B cell (primary cell): ENCODE measurements around the gene KCNH5. TPM values are rescaled to one million over a fixed set of nuclear protein-coding genes. Genes with fewer than 3 reads are reported as not detected.

Source experiments
- ATAC-seq: fragments of 200-7000 bp; cut with Tn5 transposase; one replicate; pipeline ENCODE4 v1.10.0; 2021; ENCODE audit warnings: low read depth, mild to moderate bottlenecking, moderate number of reproducible peaks, moderate library complexity
- CTCF ChIA-PET: fragments of 350-600 bp; sonication (Branson Sonifier 250); formaldehyde crosslinking; loops from one replicate; lab custom pipeline; 2021; ENCODE audit warnings: antibody characterized with exemption, inconsistent platforms; lab: Charles Lee
- POLR2A ChIA-PET: fragments of 350-600 bp; sonication (Branson Sonifier 250); formaldehyde crosslinking; loops from one replicate; lab custom pipeline; 2021; ENCODE audit warnings: antibody characterized with exemption; lab: Charles Lee
- DNase-seq: peaks from one replicate; pipeline ENCODE4 v3.0.0; 2013
- H2AFZ ChIP-seq: 2 replicates; pipeline ENCODE4 v1.6.1; 2012; ENCODE audit warnings: mild to moderate bottlenecking, low read depth, low read length; ENCODE audit not compliant: insufficient read depth, poor library complexity, severe bottlenecking
- H3K27ac ChIP-seq, 2 donors: 1 replicate in 1 of 2; 2 replicates in 1 of 2; pipeline ENCODE4 v1.5.1; 2012 to 2013; ENCODE audit warnings: low read length in 2 of 2, mild to moderate bottlenecking in 2 of 2, moderate library complexity in 1 of 2
- H3K27me3 ChIP-seq, 4 experiments: fragments of 200-600 bp in 1 of 4; sonication (generic) in 1 of 4; replicated peaks in 1 of 4; 1 replicate in 2 of 4; 2 replicates in 2 of 4; pipeline versions ENCODE4 v1.6.1 to v1.7.0; 2013 to 2016; ENCODE audit warnings: low read length in 3 of 4, mild to moderate bottlenecking in 2 of 4, mixed read lengths in 1 of 4, moderate library complexity in 1 of 4; ENCODE audit not compliant: insufficient read depth in 4 of 4, control insufficient read depth in 3 of 4; ENCODE audit errors: control extremely low read depth in 1 of 4
- H3K36me3 ChIP-seq, 2 experiments: replicated peaks in 1 of 2; 1 replicate in 1 of 2; 2 replicates in 1 of 2; pipeline versions ENCODE4 v1.6.1 to v1.7.1; 2013; ENCODE audit warnings: low read length in 1 of 2; ENCODE audit not compliant: insufficient read depth in 2 of 2, control insufficient read depth in 1 of 2; ENCODE audit errors: control extremely low read depth in 1 of 2, extremely low read depth in 1 of 2
- H3K4me1 ChIP-seq, 2 donors: fragments of 200-600 bp in 1 of 2; sonication (generic) in 1 of 2; 1 replicate in 1 of 2; 2 replicates in 1 of 2; pipeline versions ENCODE4 v1.5.1 to v1.6.1; 2013 to 2017; ENCODE audit warnings: low read length in 2 of 2; ENCODE audit not compliant: control insufficient read depth in 2 of 2, insufficient read depth in 2 of 2
- H3K4me2 ChIP-seq: replicated peaks from 2 replicates; pipeline ENCODE3; 2012; ENCODE audit warnings: mild to moderate bottlenecking, low read depth, low read length; ENCODE audit not compliant: poor library complexity, severe bottlenecking
- H3K4me3 ChIP-seq, 5 experiments: fragments of 200-600 bp in 1 of 5; sonication (generic) in 1 of 5; 1 replicate in 3 of 5; 2 replicates in 2 of 5; pipeline versions ENCODE4 v1.5.1 to v1.7.0; 2011 to 2016; ENCODE audit warnings: low read length in 4 of 5, mild to moderate bottlenecking in 4 of 5, low read depth in 2 of 5, control low read depth in 1 of 5, moderate library complexity in 1 of 5; ENCODE audit not compliant: insufficient read depth in 1 of 5; ENCODE audit errors: control extremely low read depth in 1 of 5, extremely low read depth in 1 of 5
- H3K79me2 ChIP-seq: fragments of 200-600 bp; sonication (generic); one replicate; pipeline ENCODE4 v1.6.0; 2016; ENCODE audit warnings: low read length; ENCODE audit not compliant: control insufficient read depth, insufficient read depth
- H3K9ac ChIP-seq: fragments of 200-600 bp; sonication (generic); 2 replicates; pipeline ENCODE4 v1.6.1; 2017; ENCODE audit warnings: mild to moderate bottlenecking, low read length, moderate library complexity
- H3K9me3 ChIP-seq, 3 donors: one replicate each; pipeline versions ENCODE4 v1.6.1 to v1.7.1; 2013; ENCODE audit warnings: low read length in 2 of 3; ENCODE audit not compliant: control insufficient read depth in 2 of 3, insufficient read depth in 1 of 3; ENCODE audit errors: control extremely low read depth in 1 of 3
- H4K20me1 ChIP-seq: 2 replicates; pipeline ENCODE4 v1.6.0; 2012; ENCODE audit warnings: mild to moderate bottlenecking, low read length; ENCODE audit not compliant: insufficient read depth, control insufficient read depth, poor library complexity, severe bottlenecking
- H3K27ac Mint-ChIP-seq: one replicate; pipeline ENCODE4 v1.8.0; 2021; ENCODE audit warnings: mixed read lengths
- H3K27me3 Mint-ChIP-seq: one replicate; pipeline ENCODE4 v1.8.0; 2021; ENCODE audit warnings: mixed read lengths
- H3K4me1 Mint-ChIP-seq: one replicate; pipeline ENCODE4 v1.8.0; 2021; ENCODE audit warnings: mixed read lengths
- H3K4me3 Mint-ChIP-seq: one replicate; pipeline ENCODE4 v1.8.0; 2021; ENCODE audit warnings: mixed read lengths
- H3K9me3 Mint-ChIP-seq: one replicate; pipeline ENCODE4 v1.8.0; 2022; ENCODE audit warnings: mixed read lengths; ENCODE audit not compliant: insufficient read depth
- EZH2 ChIP-seq: IDR thresholded peaks from 2 replicates; pipeline ENCODE4 v1.6.1; 2012; ENCODE audit warnings: borderline replicate concordance, low read depth, mild to moderate bottlenecking, moderate library complexity, low read length; ENCODE audit not compliant: insufficient read depth, poor library complexity, severe bottlenecking
- WGBS: methylation state at CpG from one replicate; pipeline ENCODE4 v1.1.5; 2013; ENCODE audit warnings: missing lambda C conversion rate; ENCODE audit not compliant: insufficient coverage; 5-methylcytosine and 5-hydroxymethylcytosine counted together
- intact Hi-C: fragments of 100-400 bp; cut with micrococcal nuclease; formaldehyde crosslinking; loops from one replicate; pipeline ENCODE4 v1.10.0; 2022
- polyA plus RNA-seq: library from polyadenylated mRNA; depleted of rRNA; stranded (reverse); fragments of >200 nt; gene quantifications from 2 replicates; pipeline ENCODE4 v1.2.3, GENCODE V29; 2012
- total RNA-seq, 2 donors: library from RNA; stranded (reverse); fragments of 120-200 nt in 1 of 2; gene quantifications; 1 replicate in 1 of 2; 2 replicates in 1 of 2; pipeline versions ENCODE4 v1.2.3 to v1.2.4, GENCODE V29; 2013 to 2022
- TF ChIP-seq, protein P1 (sequence below): fragments of 200-600 bp; IDR thresholded peaks from one replicate; pipeline ENCODE4 v1.8.0; 2022; ENCODE audit warnings: antibody characterized with exemption, mild to moderate bottlenecking

Gene KCNH5
- total and polyA plus RNA-seq, 2 donors (not counting 1 experiment from before 2014, with no cell fraction given) = not detected

DNA sequence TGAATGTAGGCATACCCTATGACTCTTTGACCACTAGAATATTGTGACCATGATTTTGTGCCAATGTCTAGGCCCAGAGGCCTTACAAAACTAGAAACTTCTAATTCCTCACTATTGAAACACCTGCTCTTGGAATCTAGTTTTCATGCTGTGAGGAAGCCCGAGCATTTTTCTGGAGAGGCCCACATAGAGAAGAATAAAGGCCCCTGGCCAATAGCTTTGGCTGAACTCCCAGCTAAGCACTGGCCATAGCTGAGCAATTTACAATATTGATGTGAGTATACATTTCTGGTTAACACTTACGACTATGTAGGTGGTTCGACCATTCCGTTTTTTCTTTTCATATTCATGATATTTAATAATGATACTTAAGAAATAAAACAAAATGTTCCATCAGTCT, 190.3 kb downstream of the KCNH5 start:
- H3K4me3 Mint-ChIP-seq = no peak overlapping the region
- Histone ChIP-seq H2AFZ (no peak overlapping the region), H3K27ac (no peak overlapping the region), H3K4me2 (no peak overlapping the region), H3K36me3 (no peaks in the 10 kb centered on the region), H3K9me3 (no peaks in the 10 kb centered on the region), H3K9ac (no peak overlapping the region), H3K4me1 (no peaks in the 10 kb centered on the region), H3K4me3 (no peak overlapping the region), H4K20me1 (no peaks in the 10 kb centered on the region), H3K27me3 (no peaks in the 10 kb centered on the region), H3K79me2 (no peaks in the 10 kb centered on the region)
- DNase-seq (no peak), ATAC-seq (no peak)
- H3K27me3 Mint-ChIP-seq = no peaks in the 10 kb centered on the region
- intact Hi-C loops = no loop called here
- no peaks in the 10 kb centered on the region for H3K9me3 Mint-ChIP-seq
- no peaks in the 10 kb centered on the region for H3K4me1 Mint-ChIP-seq
- ChIA-PET CTCF (no interaction called here), POLR2A (no interaction called here)
- H3K27ac Mint-ChIP-seq = no peak overlapping the region
- TF ChIP-seq, protein P1, sequence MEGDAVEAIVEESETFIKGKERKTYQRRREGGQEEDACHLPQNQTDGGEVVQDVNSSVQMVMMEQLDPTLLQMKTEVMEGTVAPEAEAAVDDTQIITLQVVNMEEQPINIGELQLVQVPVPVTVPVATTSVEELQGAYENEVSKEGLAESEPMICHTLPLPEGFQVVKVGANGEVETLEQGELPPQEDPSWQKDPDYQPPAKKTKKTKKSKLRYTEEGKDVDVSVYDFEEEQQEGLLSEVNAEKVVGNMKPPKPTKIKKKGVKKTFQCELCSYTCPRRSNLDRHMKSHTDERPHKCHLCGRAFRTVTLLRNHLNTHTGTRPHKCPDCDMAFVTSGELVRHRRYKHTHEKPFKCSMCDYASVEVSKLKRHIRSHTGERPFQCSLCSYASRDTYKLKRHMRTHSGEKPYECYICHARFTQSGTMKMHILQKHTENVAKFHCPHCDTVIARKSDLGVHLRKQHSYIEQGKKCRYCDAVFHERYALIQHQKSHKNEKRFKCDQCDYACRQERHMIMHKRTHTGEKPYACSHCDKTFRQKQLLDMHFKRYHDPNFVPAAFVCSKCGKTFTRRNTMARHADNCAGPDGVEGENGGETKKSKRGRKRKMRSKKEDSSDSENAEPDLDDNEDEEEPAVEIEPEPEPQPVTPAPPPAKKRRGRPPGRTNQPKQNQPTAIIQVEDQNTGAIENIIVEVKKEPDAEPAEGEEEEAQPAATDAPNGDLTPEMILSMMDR = no peak
- TF ChIP-seq EZH2 = no peak
- 60% methylated on average over 1 of the region's 4 CpGs for WGBS

DNA sequence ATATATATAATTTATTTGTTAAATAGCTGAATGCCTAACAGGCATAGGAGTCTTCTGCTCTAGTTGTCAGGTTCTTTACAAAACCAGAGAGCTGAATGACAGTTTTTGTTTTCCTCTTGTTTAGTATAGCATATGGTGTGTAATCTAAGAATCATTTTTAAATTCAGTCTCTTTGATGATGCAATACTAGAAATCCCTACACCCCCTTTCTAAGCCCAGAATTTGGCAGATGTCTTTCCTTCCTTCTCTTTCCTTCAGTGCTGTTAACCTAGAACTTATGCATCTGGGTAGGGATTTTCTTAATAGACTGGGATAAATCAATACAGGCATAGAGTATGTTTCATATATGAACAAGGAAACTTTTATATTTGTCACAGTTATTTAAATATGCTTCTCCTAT, 198.1 kb downstream of the KCNH5 start:
- no peak overlapping the region for H3K4me3 ChIP-seq
- ATAC-seq (no peak), DNase-seq (no peak)
- Mint-ChIP-seq H3K27ac (no peak overlapping the region), H3K4me1 (no peaks in the 10 kb centered on the region), H3K4me3 (no peak overlapping the region), H3K27me3 (no peaks in the 10 kb centered on the region), H3K9me3 (no peaks in the 10 kb centered on the region)
- TF ChIP-seq EZH2 = no peak
- TF ChIP-seq, protein P1 = no peak
- no peaks in the 10 kb centered on the region for H3K27me3 ChIP-seq
- POLR2A ChIA-PET = no interaction called here
- H3K9me3 ChIP-seq = no peaks in the 10 kb centered on the region
- H3K79me2 ChIP-seq = no peaks in the 10 kb centered on the region
- H3K4me2 ChIP-seq = no peak overlapping the region
- H3K36me3 ChIP-seq = no peaks in the 10 kb centered on the region
- no peak overlapping the region for H3K9ac ChIP-seq
- intact Hi-C loops = no loop called here
- no peak overlapping the region for H3K27ac ChIP-seq
- H3K4me1 ChIP-seq = no peaks in the 10 kb centered on the region
- no peak overlapping the region for H2AFZ ChIP-seq
- H4K20me1 ChIP-seq = no peaks in the 10 kb centered on the region
- CTCF ChIA-PET = no interaction called here
